ENCODE measurements around the gene ZFP36L2. TPM values are rescaled to one million over a fixed set of nuclear protein-coding genes. Genes with fewer than 3 reads are reported as not detected.

ZFP36L2 gene
- total RNA-seq, 1 experiment from 2014 or later: 105 TPM

DNA sequence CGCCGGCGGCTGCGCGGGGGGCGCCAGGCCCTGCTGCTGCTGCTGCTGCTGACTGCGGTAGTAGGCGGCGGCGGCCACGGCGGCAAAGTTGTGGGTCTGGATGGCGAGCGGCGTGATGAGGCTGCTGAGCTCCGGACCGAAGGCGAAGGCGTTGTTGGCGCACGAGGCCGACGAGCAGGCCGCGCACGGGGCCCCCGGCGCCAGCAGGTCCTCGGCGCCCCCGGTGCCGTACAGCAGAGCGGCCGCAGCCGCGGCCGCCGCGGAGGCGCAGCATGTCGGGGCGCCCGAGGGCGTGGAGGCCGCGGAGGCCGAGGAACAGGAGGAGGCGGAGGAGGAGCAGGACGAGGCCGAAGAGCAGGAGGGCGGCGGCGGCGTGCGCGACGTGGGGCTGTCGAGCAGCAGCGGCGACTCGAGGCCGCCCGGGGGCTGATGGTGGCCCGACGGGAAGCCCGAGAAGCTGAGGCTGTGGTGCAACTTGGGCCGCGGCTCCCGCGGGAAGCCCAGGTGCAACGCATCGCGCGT lies 1.8 kb downstream of the ZFP36L2 start:
- Mint-ChIP-seq H3K4me1 (peaks cover 48 to 52% of the 10 kb centered on the region in 2 experiments), H3K36me3 (ENCODE audit: insufficient read depth in 1 of 3, low read depth in 3 of 3) (peaks cover 13 to 37% (median 25%) of the 10 kb centered on the region in 3 experiments), H3K9me3 (peaks cover 0 to 2% of the 10 kb centered on the region in 2 experiments; a peak in 1 of 5 replicates), H3K4me3 (peak overlapping the region; percentile 96), H3K27ac (no peak overlapping the region; a peak in 1 of 7 replicates), H3K27me3 (ENCODE audit: low read depth) (peaks cover 1% of the 10 kb centered on the region; the same call in 1 of the 2 replicates)
- DNase-seq: no peak
- no peaks in the 10 kb centered on the region for H3K27me3 ChIP-seq (ENCODE audit: insufficient read depth, low read length)
- H4K8ac ChIP-seq (replicated peaks; ENCODE audit: insufficient read length, low read depth, low read length): no peak overlapping the region
- H3K4me2 ChIP-seq (ENCODE audit: insufficient read depth, insufficient read length, low read length): peak overlapping the region; percentile 46
- H4K5ac ChIP-seq (ENCODE audit: insufficient read length, low read depth, low read length): no peak overlapping the region
- H2AFZ ChIP-seq (ENCODE audit: low read length): no peak overlapping the region
- H3K14ac ChIP-seq (ENCODE audit: insufficient read depth, low read length): no peak overlapping the region; the same call in 1 of the 2 replicates
- no peaks in the 10 kb centered on the region for H3K9me3 ChIP-seq (ENCODE audit: control insufficient read depth, low read depth, low read length)
- H3K23ac ChIP-seq (ENCODE audit: insufficient read length, low read depth, low read length): no peak overlapping the region
- no peak overlapping the region for H2BK5ac ChIP-seq (ENCODE audit: insufficient read length, low read length)
- no peak overlapping the region for H3K18ac ChIP-seq (ENCODE audit: insufficient read length, low read depth, low read length)
- no peak overlapping the region for H3T11ph ChIP-seq (ENCODE audit: low read length)
- H3K79me2 ChIP-seq (ENCODE audit: insufficient read depth, low read length): peaks cover 16% of the 10 kb centered on the region; the same call in 1 of the 2 replicates
- no peak overlapping the region for H2BK15ac ChIP-seq (ENCODE audit: low read depth, low read length)
- no peak overlapping the region for H4K91ac ChIP-seq (ENCODE audit: insufficient read length, low read depth, low read length)
- H3K4me1 ChIP-seq (ENCODE audit: insufficient read depth, low read length): peaks cover 2% of the 10 kb centered on the region
- no peaks in the 10 kb centered on the region for H3K79me1 ChIP-seq (ENCODE audit: insufficient read depth, low read depth, low read length, poor library complexity, severe bottlenecking)
- TF ChIP-seq, protein P1, sequence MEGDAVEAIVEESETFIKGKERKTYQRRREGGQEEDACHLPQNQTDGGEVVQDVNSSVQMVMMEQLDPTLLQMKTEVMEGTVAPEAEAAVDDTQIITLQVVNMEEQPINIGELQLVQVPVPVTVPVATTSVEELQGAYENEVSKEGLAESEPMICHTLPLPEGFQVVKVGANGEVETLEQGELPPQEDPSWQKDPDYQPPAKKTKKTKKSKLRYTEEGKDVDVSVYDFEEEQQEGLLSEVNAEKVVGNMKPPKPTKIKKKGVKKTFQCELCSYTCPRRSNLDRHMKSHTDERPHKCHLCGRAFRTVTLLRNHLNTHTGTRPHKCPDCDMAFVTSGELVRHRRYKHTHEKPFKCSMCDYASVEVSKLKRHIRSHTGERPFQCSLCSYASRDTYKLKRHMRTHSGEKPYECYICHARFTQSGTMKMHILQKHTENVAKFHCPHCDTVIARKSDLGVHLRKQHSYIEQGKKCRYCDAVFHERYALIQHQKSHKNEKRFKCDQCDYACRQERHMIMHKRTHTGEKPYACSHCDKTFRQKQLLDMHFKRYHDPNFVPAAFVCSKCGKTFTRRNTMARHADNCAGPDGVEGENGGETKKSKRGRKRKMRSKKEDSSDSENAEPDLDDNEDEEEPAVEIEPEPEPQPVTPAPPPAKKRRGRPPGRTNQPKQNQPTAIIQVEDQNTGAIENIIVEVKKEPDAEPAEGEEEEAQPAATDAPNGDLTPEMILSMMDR (conservative IDR thresholded peaks at IDR 0.05): no peak
- no peak overlapping the region for H2BK20ac ChIP-seq (ENCODE audit: low read depth, low read length, poor library complexity, severe bottlenecking)
- H2BK120ac ChIP-seq (ENCODE audit: low read depth, low read length, poor library complexity, severe bottlenecking): no peak overlapping the region
- no peak overlapping the region for H2BK12ac ChIP-seq (ENCODE audit: insufficient read length, low read depth, low read length)
- H3K9ac ChIP-seq (ENCODE audit: extremely low read depth, insufficient read length, low read length): no peak overlapping the region
- no peak overlapping the region for H3K27ac ChIP-seq (ENCODE audit: insufficient read length, low read depth, low read length)
- no peak overlapping the region for H3K56ac ChIP-seq (ENCODE audit: insufficient read length, low read depth, low read length)
- H3K4ac ChIP-seq (ENCODE audit: low read depth, low read length): no peak overlapping the region
- H3K23me2 ChIP-seq (ENCODE audit: insufficient read length, low read depth, low read length, poor library complexity, severe bottlenecking): peaks cover 3% of the 10 kb centered on the region
- no peak overlapping the region for H2AK5ac ChIP-seq (ENCODE audit: insufficient read length, low read length)
- H4K20me1 ChIP-seq (ENCODE audit: control insufficient read depth, insufficient read depth, insufficient read length): no peaks in the 10 kb centered on the region
- no CpG with 5 or more reads among the region's 74 CpGs for WGBS (ENCODE audit: extremely low coverage, insufficient read length, low lambda C conversion rate)
